Measurements from ENCODE around the gene NPHP1.
"Not testable (repeated sequence)": the region's sequence is repeated elsewhere in the genome, so short reads cannot be mapped to it uniquely, and the experiment has no call there.

The NPHP1 gene

DNA sequence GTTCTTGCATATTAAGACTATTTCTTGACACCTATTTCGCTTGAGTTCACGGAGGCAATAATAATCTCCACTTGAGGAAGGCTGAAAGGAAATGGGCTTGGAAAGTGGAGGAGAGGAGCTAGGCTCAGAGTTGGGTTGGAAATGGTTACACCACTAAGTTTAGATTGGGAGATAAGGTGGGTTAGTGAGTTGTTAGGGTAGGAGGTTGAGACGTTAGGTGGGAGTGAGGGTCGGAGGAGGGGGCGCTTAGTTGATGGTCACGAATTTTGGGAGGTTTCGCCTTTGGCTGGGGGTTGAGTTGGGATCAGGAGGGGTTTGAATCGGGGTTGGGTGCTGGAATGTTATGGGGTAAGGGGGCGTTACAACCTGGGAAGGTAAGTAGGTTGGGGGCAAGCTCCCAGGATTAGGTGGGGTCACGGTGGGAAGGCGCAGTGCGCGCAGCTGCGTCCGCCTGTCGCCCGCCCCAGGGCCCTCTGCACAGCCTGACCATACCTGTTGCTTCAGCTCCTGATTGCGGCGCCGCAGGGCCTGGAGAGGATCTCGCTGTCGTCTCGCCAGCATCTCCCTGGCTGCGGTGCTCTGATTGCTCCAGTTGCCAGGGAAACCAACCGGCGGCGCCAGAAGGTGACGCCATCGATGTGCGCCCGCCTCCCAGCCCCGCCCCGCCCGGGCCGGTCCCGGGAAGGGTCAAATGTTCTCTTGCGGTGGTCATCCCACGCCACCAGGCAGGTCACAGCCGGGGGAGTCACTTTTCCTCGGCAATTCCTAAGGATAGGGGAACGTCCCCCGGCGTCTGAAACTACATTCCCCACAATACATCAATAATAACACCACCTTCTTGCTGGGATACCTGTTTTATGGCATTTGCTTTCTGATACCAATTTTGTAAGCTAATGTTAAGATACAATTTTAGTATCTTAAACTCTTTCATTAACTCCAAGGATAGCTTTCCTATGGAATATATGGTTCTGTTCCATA lies at the start of gene NPHP1:
NPHP1 (minus strand) TSS at position 606 of the 978 bp plus-strand sequence; CDS start at position 561, 45 bp downstream.
- peak; percentile 94 for DNase-seq

DNA sequence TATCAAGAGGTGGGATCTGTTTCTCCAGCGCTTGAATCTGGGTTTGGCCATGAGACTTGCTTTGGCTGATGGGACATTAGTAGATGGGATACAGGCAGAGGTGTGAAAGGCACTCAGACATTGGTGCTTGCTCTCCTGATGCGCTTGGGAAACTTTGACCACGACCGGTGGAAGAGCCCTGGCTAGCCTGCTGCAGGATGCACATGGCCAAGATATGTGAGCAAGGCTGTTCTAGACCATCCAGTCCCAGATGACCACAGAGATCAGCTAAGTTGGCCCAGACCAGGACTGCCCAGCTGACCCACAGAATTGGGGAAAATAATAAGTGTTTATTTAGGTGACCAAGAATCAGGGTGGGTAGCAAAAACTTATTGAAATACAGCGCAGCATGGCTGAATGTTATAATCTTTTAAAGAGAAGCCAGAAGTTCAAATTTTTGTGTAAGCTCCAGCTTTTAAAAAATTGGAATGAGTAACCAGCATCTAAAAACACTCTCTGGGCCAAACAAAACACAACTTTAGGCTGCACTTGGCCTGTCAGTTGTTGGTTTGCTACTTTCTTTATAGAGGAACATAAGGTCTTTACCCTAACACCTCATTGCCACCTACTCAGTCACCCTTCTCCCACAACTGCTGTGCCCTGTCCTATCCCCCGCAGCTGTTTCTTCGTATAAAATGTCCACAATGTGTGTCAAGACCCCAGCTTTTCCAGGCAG lies 43.4 kb upstream of the NPHP1 start:
- DNase-seq = not testable (repeated sequence)

DNA sequence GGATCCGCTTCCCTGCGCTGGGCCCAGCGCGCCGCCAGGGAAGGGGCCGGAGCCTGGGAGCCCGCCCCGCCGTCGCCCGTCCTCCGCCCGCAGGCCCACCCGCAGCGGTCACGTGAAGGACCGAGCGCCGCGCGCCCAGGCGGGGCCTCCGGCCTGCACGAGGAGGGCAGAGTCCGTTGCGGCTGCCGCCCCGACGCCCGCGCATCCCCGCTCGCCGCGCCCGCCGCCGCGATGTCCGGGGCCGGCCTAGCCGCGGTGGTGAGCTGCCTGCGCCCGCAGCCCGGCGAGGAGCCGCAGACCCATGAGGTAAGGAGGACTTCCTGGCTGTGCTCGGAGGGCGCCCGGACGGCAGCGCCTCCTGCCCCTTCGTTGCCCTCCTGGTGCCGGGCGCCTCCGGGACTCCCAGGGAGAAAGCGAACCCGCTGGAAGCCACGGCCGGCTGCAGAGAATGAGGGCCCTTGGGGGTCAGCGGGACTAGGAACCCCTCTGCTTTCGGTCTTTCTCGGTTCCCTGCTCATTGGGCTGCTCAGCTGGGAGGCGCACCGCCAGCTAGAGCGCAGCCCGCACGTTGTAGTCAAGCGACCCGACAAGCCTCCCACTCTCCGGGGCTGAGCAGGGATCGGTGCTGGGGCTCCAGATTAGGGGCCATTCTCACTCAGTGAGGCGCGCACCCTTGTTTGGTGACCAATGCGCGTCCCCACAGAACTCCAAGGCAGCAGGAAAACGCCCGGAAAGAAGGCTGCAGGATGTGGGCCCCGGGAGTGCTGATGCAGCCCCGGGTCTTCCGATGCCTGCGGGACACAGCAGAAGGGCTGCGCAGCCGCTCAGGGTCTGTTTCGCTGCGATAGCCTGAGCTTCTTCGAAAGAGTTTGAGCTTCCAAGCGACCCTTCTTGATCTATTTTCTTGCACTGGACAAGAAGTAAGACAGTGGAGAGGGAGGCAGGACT lies 40.9 kb upstream of the NPHP1 start:
- not testable (repeated sequence) for DNase-seq

DNA sequence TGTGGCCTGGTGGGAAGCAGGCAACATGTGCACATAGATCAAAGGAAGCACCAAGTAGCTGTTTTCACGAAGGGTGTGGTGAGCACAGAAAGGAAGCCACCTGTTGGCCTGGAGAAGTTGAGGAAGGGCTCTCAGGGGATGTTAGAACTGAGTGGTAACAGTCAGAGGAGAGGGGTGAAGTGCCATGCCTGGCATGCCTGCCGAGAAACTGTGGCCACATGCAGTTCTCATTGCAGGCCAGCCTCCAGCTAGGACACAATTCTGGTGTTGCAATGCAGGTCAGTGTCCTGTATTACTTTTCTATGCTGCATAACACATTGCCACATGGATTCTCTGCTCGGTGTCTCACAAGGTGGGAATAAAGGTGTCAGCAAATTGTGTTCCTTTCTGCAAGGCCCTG lies 38.5 kb upstream of the NPHP1 start:
- DNase-seq = not testable (repeated sequence)

DNA sequence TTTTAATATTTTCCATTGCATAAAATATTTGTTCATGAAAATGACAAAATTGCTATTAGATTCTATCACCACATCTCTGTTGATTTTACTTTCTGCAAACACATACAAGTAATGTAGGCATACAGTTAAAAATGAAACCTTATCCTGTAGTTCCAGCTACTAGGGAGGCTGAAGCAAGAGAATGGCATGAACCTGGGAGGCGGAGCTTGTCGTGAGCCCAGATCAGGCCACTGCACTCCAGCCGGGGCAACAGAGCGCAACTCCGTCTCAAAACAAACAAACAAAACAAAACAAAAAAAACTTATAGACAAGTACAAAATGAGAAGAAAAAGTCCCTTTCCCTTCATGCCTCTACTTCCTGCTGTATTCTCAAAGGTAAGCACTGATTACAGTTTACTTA lies 29.7 kb upstream of the NPHP1 start:
- DNase-seq = not testable (repeated sequence)

DNA sequence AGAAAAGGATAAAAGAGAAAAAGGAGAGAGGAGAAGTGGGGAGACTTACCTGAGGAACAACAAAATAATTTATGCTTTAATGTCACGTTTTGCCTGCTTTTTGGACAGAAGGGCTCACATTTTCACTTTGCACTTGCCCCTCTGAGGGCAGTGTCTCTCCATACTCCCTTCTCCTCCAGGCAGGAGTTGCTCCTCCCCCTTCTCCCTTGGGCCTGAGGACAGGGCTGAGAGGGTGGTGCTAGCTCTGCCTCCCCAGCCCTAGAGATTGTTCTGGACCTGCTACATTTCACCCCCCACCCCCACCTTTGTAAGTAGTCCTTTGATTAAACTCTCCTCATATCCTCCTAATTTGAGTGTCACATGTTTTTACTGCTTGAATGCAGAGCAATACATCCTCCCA lies 25.1 kb upstream of the NPHP1 start:
- DNase-seq = not testable (repeated sequence)

DNA sequence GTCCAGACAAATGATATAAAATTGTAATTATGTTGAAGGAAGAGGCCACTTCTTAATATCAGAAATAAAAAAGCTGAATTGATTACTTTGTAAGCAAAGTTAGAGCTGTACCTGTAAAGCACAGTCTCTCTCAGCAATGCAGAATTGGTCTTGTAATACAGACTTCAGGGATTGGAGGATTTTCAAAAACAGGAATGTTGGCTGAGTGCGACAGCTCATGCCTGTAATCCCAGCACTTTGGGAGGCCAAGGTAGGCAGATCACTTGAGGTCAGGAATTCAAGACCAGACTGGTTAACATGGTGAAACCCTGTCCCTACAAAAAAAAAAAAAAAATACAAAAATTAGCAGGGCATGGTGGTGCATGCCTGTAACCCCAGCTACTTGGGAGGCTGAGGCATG lies 17.8 kb upstream of the NPHP1 start:
- not testable (repeated sequence) for DNase-seq

DNA sequence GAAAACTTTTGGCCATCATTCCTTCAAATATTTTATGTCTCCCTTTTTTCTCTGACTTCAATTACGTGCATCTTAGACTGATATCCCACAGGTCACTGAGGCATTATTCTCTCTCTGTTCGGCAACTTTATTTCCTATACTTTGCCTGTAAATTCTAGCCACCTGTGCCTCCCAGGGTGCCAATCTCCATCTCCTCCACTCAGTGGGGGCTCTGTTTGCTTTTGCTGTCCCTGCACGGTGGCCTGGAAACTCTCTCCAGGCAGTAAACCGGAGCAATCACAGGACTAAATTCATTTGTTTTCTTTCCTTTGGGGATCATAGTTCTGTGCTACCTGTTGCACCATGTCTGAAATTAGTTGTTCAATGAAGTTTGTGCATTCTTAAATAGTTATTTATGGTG lies 17.1 kb upstream of the NPHP1 start:
- DNase-seq = peak; percentile 12

DNA sequence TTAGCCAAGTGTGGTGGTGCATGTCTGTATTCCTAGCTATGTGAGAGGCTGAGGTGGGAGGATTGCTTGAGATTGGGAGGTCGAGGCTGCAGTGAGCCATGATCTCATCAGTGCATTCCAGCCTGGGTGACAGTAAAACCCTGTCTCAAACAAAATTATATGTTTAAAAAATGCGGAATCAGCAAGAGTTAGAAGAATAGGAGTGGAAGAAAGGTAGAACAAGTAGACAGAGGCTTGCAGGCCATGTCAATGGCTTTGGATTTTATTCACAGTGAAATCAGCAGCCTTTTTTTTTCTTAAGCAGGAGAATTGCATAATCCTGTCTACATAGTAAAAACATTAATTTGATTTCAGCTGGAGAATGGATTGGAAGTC lies 15.4 kb upstream of the NPHP1 start:
- DNase-seq = no peak

DNA sequence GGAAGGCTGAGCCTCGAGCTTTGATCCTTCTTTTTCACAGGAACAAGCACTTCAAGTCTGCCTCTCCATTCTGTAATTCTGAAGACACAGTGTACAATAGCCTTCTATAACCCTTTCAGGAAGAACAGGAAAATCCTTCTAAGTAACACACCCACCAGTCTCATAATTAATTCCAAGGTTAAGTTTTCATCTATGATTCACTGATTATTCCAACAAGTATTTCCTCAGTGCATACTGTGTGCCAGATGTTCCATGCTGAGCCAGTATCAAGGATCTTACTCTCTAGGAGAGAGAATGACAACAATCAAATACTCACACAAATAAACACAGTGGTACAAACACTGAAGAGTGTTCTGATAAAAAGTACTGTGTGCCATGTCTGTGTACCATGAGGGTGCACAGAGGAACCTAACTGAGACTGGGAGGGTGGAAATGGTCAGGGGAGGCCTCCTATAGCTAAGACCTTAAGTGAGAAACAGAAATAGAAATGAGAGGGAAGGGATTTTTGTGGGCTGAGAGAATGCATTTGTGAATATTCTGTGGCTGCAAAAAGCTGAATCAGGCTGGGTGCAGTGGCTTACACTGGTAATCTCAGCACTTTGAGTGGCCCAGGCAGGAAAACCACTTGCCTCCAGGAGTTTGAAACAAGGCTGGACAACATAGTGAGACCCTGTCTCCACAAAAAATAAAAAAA lies 14.8 kb upstream of the NPHP1 start:
- DNase-seq = no peak

DNA sequence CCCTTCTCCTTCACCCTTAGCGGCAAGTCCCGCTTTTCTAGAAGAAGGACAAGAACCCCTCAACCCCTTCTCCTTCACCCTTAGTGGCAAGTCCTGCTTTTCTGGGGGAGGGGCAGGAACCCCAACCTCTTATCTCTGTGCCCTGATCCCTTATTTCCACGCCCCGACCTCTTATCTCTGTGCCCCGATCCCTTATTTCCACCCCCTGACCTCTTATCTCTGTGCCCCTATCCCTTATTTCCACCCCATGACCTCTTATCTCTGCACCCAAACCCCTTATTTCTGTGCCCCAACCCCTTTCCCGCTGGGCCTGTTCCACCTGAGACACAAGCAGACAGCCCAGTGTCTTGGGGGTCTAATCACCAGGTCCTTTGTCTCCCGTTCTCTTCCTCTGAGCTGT lies 14.1 kb upstream of the NPHP1 start:
- DNase-seq = not testable (repeated sequence)

DNA sequence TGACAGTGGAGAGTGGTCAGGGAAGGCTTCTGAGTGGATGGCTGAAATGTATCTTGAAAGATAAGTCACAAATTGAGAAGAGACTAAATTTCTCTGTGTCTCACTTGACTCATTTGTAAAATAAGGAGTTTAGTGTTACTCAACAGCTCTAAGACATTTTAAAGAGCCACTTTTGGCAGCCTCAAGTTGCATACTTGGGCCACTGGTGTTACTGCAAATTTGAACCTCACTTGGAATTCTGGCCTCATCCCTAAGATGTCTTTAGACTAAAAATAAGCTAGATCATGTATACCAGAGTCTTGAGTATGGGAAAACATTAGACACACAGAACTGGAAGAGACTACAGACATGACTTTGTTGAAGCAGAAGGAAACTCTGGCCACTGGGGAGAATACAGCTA lies 12.0 kb upstream of the NPHP1 start:
- DNase-seq = no peak

DNA sequence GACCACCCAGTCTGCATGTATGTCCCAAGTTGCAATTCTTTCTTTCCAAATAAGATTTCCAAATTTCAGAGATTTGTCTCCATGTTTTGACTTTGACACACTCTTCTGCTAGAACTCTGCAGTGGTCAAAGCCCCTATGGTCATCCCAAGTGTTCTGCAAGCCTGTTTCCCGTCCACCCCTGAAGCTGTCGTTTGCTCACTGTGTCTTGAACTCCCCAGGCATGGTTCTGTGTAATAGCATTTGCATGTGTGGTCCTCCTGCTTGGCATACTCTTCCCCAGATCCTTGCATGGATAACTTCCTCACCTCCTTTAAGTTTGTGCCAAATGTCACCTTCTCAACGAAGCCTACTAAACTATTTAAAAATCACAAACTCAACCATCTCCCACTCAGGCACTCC lies 11.4 kb upstream of the NPHP1 start:
- DNase-seq = no peak

DNA sequence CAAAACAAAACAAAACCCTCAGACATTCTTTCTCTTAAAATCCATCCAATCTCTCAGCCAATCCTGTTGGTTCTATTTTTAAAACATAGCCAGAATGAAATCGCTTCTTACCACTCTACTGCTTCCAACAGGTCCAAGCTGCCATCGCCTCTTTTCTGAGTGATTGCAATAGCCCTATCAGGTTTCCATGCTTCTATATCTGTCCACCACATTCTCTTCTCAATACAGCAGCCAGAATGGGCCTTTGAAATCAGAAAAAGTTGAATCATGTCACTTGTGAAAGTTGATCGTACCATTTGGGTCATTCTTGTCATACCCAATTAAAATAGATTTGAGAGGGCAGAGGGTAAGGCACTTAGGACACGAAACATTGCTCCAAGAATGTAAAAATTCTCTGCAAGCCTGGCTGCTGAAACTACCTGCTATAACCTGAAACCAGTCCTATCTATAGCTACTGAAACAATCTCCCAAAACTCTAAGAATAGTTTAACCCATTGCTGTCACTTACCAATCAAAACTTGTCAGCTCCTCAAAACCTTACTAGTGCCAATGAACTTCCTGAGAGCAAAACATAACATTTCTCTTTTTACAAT lies 10.8 kb upstream of the NPHP1 start:
- no peak for DNase-seq

DNA sequence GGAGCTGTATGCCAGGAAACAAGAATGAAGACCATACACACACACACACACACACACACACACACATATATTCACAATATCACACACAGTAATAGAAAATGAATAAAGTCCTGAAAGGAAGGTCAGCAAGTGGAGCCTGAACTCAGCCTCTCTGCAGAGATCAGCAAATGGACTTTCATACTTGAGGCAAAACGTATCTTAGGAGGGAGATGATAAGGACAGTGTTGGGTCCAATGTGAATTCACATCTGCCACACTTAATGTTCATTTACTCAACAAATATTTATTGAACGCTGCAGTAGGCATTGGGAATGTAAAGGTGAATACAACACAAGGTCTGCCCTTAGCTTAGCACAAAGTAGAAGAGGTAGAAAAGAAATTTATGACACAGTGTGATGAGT lies 10.3 kb upstream of the NPHP1 start:
- DNase-seq = no peak

DNA sequence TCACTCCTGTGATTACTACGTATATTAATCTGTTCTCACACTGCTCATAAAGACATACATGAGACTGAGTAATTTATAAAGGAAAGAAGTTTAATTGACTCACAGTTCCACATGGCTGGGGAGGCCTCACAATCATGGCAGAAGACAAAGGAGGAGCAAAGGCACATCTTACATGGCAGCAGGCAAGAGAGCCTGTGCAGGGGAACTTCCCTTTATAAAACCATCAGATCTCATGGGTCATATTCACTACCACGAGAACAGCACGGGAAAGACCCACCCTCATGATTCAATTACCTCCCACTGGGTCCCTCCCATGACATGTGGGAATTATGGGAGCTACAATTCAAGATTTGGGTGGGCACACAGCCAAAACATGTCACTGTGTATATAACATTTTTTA lies 8.7 kb upstream of the NPHP1 start:
- DNase-seq = not testable (repeated sequence)

DNA sequence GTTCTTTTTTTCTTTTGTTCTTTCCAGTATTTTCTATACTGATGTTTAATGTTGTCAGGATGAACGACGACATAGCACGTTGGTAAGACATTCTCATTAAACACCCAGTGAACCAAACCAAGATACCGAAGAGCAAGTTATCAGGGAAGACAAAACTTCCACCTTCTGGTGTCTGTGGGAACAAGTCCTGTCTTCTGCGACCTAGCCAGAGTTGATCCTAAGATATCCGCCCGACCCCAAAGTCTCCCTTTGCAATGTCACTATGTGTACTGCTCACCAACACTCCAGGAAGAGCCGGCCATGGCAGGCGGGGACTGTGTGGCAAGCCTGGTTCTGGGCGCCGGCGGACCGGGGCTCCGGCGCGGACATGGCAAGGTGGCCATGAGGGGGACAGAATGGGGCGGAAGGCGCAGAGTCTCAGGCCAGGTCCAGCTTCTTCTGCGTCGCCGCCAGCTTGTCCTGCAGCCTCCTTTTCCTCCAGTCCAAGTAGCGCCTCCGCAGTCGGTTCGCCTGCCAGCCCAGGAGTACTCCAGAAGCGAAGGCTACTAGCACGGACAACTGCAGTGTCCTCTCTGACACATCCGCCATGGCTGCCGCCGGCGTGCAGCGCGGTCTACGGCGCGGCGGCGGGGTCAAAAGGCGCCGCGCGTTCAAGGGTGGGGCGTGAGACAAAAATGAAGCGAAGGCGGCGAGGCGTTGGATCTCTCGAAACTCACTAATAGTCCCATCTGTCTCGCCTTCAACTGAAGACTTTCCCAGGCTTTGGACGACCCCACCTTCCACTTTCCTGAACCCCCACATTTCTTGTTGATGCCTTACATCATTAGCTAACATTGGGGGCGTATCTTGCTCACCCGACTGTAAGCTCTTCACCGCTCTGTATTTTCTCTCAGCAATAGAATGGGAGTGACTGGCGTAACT lies 7.4 kb upstream of the NPHP1 start, which contains the start of gene MTLN:
MTLN (minus strand) TSS at position 610 of the 921 bp plus-strand sequence; CDS start at position 588, 22 bp downstream.
- peak; percentile 61 for DNase-seq

DNA sequence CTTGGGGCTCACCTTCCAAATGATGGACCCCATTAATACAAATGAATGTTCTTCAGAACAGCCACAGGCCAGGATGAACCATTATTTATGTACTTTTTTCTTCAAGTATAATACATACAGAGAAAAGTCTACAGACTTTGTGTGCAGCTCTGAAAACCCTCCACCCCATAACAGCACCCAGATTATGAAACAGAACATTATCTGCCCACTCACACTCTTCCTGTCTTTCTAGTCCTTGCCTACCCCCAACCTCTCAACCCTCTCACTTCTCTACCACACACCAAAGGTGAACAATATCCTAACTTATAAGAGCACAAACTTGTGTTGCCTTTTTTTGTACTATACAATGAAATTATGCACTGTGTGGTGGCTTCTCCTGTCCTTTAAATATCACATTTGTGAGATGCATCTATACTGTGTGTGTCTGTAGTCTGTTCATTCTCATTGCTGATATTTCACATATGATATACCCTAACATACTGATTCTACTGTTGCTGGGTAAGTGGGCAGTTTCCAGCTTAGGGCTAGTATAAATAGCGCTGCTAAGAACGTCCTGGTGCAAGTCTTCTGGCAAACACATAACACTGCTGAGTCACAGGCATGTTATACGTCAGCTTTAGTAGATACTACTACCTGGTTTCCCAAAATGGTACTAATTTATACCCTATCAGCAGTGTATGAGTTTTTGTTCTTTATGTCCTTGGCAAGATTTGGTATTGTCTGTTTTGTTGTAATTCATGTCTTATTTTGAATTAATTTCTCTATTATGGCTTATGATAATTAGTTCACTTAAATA lies 1.0 kb upstream of the NPHP1 start:
- no peak for DNase-seq

DNA sequence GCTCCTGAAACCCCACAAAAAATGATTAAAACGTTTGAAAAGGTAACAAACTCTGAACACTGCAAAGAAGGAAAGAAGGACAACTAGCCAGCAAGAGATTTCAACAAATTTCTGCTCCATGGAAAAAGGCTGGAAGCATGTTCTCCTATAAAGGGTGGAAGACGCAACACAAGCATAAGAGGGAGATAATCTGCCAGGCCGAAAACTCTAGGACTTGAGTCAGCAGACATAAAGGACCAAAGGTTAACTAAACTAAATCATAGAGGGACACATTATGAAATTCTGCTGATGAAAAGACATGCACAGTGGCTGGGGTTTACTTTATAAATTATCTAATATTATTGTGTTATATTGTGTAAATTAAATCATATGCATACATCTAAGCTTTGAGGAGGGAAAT lies 6.8 kb downstream of the NPHP1 start:
- no peak for DNase-seq

DNA sequence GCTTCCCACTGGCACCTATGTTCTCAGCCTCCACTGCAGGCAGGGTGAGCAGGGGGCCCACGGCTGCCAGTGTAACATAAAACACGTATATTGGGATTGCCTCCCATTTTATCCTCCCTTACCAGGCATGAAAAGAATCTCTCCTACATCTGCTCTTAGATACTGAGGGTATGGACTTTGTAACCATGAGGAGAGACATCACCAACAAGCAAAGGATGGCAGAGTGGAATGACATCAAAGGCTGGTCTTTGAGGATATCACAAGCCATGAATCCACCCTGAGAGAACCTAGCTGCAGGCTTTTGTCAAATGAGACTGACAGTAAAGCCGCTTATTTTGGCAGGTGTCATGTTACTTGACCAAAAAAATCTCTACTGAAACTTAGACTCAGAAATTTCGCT lies 7.4 kb downstream of the NPHP1 start:
- no peak for DNase-seq

All from NCI-H146 (cell line).